Prostate gland (tissue), 2 donors: ENCODE data around the gene NTSR2. TPM values are rescaled to one million over a fixed set of nuclear protein-coding genes. Genes with fewer than 3 reads are reported as not detected.

Experiments used
- DNase-seq: peaks from one replicate; pipeline ENCODE4 v3.0.0-alpha.2; 2019; ENCODE audit warnings: low spot score
- H3K27ac ChIP-seq, 2 donors: fragments of 200-600 bp; sonication (generic); 2 replicates each; pipeline ENCODE4 v1.5.1; 2017 to 2019
- H3K27me3 ChIP-seq: fragments of 200-600 bp; sonication (generic); replicated peaks from 2 replicates; pipeline ENCODE4 v1.5.1; 2019; ENCODE audit not compliant: insufficient read depth
- H3K36me3 ChIP-seq, 2 donors: fragments of 200-600 bp; sonication (generic); 1 replicate in 1 of 2; 2 replicates in 1 of 2; pipeline versions ENCODE4 v1.5.1 to v1.8.1; 2017 to 2019
- H3K4me1 ChIP-seq: fragments of 200-600 bp; sonication (generic); replicated peaks from 2 replicates; pipeline ENCODE4 v1.5.1; 2019
- H3K4me3 ChIP-seq, 2 donors: fragments of 200-600 bp; sonication (generic); 2 replicates each; pipeline ENCODE4 v1.5.1; 2017 to 2019
- H3K9me3 ChIP-seq: fragments of 200-600 bp; sonication (generic); 2 replicates; pipeline ENCODE4 v1.5.1; 2017
- POLR2A ChIP-seq: fragments of 450-650 bp; IDR thresholded peaks from one replicate; pipeline ENCODE4 v1.6.1; 2016; ENCODE audit warnings: antibody characterized with exemption, mild to moderate bottlenecking
- POLR2AphosphoS5 ChIP-seq: sonication (generic); formaldehyde crosslinking; IDR thresholded peaks from one replicate; pipeline ENCODE4 v1.6.1; 2017; ENCODE audit warnings: antibody characterized with exemption
- WGBS: methylation state at CpG from one replicate; pipeline ENCODE4 v1.1.5; 2018; 5-methylcytosine and 5-hydroxymethylcytosine counted together
- intact Hi-C: fragments of 100-400 bp; cut with DNase I; formaldehyde crosslinking; loops from one replicate; pipeline ENCODE4 v1.14.2; 2022
- total RNA-seq, 2 donors: library from RNA; depleted of rRNA; stranded (reverse); fragments of >200 nt; gene quantifications; one replicate each; pipeline ENCODE4 v1.1.0, GENCODE V29; 2016
- TF ChIP-seq, protein P1 (sequence below), 4 experiments: fragments of 200-600 bp in 2 of 4; fragments of 450-650 bp in 2 of 4; sonication (generic) in 2 of 4; IDR thresholded peaks; 1 replicate in 3 of 4; 2 replicates in 1 of 4; pipeline ENCODE4 v1.5.1; 2016 to 2019; ENCODE audit warnings: antibody characterized with exemption in 4 of 4, mild to moderate bottlenecking in 2 of 4, moderate library complexity in 2 of 4

NTSR2 gene
- total RNA-seq, 2 donors from 2014 or later, result 0.34 TPM; not detected in 1

DNA sequence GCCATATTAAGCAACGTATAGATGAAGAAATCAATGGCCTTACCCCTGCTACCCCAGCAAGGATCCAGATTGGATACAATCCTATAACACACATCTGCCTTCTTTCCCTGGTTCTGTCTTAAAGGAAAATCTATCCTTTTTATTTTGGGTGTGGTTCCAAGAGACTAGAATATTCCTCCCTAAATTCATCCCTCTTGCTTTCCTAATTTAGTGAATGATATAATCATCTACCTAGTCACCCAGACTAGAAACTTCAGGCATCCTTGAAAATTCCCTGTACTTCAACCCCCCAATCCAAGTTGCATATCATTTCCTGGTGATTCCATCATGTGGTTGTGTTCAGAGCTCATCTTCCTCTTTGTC, 41.3 kb upstream of the NTSR2 start:
- WGBS, result 84% methylated on average over 1 of the region's 1 CpG

DNA sequence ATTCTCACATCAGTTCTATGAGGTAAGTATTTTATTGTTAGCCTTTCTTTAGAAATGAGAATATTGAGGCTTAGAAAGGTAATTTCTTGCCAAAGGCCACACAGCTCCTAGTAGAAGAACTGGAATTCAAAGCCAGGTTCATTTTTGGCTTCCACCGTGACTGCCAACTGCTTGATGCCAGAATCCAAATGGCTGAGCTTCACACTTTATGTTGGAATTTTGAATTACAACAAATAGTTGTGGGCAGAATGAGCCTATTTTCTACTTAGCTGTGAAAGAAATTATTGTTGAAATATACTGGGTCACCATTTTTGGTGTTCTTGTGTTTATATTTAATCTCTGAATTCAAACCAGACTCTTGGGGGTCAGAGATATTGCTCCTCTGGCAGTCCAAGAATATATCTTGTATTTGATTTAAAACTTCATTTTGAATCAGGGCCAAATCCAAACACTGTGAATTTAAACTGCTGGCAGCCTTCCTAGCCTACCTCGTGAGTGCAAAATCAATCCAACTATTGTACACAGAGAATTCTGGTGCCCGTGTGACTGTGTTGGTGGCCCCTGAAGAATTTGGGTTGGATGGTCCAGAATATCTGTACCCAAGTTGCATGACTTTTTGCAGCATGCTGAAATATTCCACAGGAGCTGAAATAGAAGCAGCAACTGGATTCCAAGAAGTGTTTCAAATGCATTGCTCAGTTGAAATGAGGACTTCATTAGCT, 40.8 kb upstream of the NTSR2 start:
- intact Hi-C loops, result no loop called here
- TF ChIP-seq, protein P1, sequence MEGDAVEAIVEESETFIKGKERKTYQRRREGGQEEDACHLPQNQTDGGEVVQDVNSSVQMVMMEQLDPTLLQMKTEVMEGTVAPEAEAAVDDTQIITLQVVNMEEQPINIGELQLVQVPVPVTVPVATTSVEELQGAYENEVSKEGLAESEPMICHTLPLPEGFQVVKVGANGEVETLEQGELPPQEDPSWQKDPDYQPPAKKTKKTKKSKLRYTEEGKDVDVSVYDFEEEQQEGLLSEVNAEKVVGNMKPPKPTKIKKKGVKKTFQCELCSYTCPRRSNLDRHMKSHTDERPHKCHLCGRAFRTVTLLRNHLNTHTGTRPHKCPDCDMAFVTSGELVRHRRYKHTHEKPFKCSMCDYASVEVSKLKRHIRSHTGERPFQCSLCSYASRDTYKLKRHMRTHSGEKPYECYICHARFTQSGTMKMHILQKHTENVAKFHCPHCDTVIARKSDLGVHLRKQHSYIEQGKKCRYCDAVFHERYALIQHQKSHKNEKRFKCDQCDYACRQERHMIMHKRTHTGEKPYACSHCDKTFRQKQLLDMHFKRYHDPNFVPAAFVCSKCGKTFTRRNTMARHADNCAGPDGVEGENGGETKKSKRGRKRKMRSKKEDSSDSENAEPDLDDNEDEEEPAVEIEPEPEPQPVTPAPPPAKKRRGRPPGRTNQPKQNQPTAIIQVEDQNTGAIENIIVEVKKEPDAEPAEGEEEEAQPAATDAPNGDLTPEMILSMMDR (IDR thresholded peaks at IDR 0.05), result no peak
- no peak for TF ChIP-seq POLR2AphosphoS5
- no peak for TF ChIP-seq POLR2A
- Histone ChIP-seq H3K4me3 (no peak overlapping the region), H3K9me3 (no peaks in the 10 kb centered on the region), H3K36me3 (no peaks in the 10 kb centered on the region), H3K27me3 (no peaks in the 10 kb centered on the region), H3K4me1 (no peaks in the 10 kb centered on the region), H3K27ac (no peak overlapping the region)
- DNase-seq, result no peak
- WGBS, result 13% methylated on average over 3 of the region's 3 CpGs

More for the DNA sequence above, 41.3 kb upstream of the NTSR2 start:
- H3K9me3 ChIP-seq, result no peaks in the 10 kb centered on the region
- H3K4me1 ChIP-seq, result no peaks in the 10 kb centered on the region
- H3K27ac ChIP-seq, result no peak overlapping the region
- intact Hi-C loops, result no loop called here
- DNase-seq, result no peak
- no peaks in the 10 kb centered on the region for H3K27me3 ChIP-seq
- no peaks in the 10 kb centered on the region for H3K36me3 ChIP-seq
- TF ChIP-seq POLR2AphosphoS5 (no peak), POLR2A (no peak)
- TF ChIP-seq, protein P1 (IDR thresholded peaks at IDR 0.05), result no peak
- no peak overlapping the region for H3K4me3 ChIP-seq

DNA sequence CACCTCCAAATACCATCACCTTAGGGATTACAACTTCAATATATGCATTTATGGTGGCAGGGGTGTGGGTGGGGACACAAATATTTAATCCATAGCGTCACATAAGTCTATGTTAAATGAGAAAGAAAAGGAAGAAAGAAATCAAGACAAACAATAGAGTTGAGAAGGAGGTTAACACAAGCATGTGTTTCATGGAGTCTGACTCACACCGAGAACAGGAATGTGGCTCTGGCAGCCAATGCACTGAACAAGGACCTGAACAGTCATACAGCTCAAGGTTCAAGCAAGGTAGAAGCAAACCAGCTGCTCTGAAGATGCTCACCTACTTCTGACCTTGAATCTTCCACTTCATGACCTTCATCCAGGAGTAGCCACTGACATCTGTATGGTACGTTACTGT, 40.2 kb upstream of the NTSR2 start:
- no peak for DNase-seq
- TF ChIP-seq POLR2AphosphoS5, result no peak
- no peak for TF ChIP-seq POLR2A
- TF ChIP-seq, protein P1 (IDR thresholded peaks at IDR 0.05), result no peak
- intact Hi-C loops, result no loop called here
- WGBS, result 23% methylated on average over 3 of the region's 3 CpGs
- no peaks in the 10 kb centered on the region for H3K36me3 ChIP-seq
- no peaks in the 10 kb centered on the region for H3K27me3 ChIP-seq
- H3K4me3 ChIP-seq, result no peak overlapping the region
- no peaks in the 10 kb centered on the region for H3K9me3 ChIP-seq
- no peak overlapping the region for H3K27ac ChIP-seq
- H3K4me1 ChIP-seq, result no peaks in the 10 kb centered on the region

DNA sequence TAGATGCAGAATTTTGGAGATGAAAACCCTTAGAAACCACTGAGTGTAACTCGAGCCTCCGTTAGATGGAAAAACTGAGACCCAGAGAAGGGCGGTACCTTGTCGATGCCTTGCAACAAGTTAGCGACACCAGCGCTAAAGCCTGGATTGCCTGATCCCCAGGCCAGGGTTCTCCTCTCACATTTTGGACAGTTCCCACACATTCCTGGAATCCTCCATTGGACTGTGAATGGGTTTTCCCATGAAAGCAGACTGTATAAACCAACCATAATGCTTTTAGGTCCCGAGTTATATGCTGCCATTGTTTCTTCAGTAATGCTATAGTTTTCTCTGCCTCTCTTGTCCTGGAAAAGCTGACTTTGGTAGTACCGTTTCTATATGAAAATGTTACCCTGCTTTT, 39.3 kb upstream of the NTSR2 start:
- no peak overlapping the region for H3K4me3 ChIP-seq
- no peaks in the 10 kb centered on the region for H3K4me1 ChIP-seq
- H3K36me3 ChIP-seq, result no peaks in the 10 kb centered on the region
- no peaks in the 10 kb centered on the region for H3K9me3 ChIP-seq
- no peak overlapping the region for H3K27ac ChIP-seq
- H3K27me3 ChIP-seq, result no peaks in the 10 kb centered on the region
- TF ChIP-seq POLR2AphosphoS5 (no peak), POLR2A (no peak)
- TF ChIP-seq, protein P1 (IDR thresholded peaks at IDR 0.05), result no peak
- intact Hi-C loops, result no loop called here
- DNase-seq, result no peak
- 96% methylated on average over 8 of the region's 8 CpGs for whole genome bisulfite sequencing

DNA sequence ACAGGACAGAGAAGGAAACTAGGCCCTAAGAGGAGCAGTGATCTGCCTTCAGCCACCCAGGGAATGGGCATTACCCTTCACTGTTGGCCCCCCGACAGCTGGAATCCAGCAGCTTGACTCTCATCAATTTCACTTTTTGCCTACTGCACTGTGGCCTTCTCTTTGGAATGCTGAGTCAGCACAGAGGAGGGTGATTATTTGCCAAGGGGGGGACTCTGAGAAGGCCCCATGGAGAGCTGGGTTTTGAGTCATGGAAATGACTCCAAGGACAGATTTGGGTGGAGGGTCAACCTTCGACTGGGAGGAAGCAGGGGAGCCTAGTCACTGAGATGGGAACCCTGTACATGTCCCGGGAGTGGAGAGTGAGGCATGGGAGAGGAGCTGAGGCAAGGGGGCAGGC, 38.1 kb upstream of the NTSR2 start:
- Histone ChIP-seq H3K4me3 (no peak overlapping the region), H3K36me3 (no peaks in the 10 kb centered on the region), H3K9me3 (no peaks in the 10 kb centered on the region), H3K4me1 (no peaks in the 10 kb centered on the region), H3K27ac (no peak overlapping the region), H3K27me3 (no peaks in the 10 kb centered on the region)
- TF ChIP-seq POLR2A, result no peak
- TF ChIP-seq, protein P1 (IDR thresholded peaks at IDR 0.05), result no peak
- TF ChIP-seq POLR2AphosphoS5, result no peak
- DNase-seq, result no peak
- intact Hi-C loops, result no loop called here
- WGBS, result 91% methylated on average over 3 of the region's 3 CpGs
